GM19351 (cell line): ENCODE data around the gene SLC27A4.

Source experiments
- ATAC-seq: cut with Tn5 transposase; IDR thresholded peaks from one replicate; pipeline ENCODE4 v1.9.1; 2021; ENCODE audit warnings: mild to moderate bottlenecking, moderate library complexity; ENCODE audit not compliant: unreplicated experiment

The SLC27A4 gene

DNA sequence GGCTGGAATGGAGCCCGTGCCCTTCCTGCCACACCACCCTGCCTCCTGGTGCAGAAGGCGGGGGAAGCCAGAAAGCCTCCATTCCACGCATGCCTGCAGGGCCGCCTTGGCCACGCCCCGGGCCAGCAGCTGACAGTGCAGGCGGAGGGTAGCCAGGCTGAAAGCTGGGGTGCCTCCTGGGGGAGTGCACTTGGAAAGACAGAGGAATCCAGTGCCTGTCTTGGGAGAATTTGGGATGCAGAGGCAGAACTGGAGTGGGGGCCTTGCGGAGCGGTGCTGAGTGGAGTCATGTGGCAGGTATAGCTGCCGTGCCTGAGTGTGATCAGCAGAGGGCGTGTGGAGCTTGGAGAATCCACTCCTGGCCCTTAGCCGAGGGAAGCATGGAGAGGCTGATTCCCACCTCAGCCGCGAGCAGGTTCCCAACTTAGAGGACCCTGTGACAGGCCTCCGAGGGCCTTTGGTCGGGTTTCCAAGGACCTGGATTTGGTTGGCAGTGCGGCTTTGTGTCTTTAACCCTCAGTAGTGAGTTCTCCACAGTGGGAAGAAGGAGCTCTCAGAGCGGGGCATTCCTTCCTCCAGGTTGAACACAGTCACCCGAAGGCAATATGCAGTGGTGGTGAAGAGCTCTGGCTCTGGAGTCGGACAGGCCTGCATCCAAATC, 21.8 kb downstream of the SLC27A4 start:
- peak; percentile 76 for ATAC-seq

DNA sequence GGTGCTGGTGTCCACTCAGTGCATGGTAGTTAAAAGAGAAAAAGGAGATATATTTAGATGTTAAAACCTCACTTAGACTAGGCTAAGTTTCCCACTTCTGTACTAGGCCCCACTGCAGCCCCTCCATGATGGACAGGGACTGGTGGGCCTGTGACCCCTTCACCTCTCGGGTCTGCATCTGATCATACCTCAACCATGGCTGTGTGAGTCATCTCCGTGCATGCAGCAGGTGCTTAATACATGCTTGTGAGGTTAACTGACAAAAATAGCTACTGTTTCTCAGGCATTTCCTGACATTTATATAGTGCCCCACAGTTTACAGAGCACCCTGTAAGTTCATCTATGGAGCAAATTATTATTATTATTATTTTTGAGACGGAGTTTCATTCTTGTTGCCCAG, 22.4 kb downstream of the SLC27A4 start:
- no peak for ATAC-seq

DNA sequence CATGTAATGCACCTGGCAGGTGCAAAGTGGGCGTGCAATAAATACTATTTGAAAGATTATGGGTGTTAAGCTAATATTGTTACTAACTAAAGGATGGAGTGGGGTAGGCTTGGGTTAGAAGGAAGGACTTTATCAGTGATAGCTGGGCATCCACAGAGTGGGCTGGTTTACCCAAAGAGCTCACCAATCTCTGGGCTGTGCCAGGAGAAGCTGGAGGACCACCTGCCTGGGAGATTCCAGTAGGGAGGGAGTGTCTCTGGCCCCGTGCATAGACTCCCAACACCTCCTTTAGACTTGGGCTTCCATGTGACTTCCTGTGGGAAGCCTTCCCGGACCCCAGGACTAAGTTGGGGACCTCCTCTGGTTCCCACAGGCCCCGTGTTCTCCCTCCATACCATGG, 25.2 kb downstream of the SLC27A4 start:
- no peak for ATAC-seq

DNA sequence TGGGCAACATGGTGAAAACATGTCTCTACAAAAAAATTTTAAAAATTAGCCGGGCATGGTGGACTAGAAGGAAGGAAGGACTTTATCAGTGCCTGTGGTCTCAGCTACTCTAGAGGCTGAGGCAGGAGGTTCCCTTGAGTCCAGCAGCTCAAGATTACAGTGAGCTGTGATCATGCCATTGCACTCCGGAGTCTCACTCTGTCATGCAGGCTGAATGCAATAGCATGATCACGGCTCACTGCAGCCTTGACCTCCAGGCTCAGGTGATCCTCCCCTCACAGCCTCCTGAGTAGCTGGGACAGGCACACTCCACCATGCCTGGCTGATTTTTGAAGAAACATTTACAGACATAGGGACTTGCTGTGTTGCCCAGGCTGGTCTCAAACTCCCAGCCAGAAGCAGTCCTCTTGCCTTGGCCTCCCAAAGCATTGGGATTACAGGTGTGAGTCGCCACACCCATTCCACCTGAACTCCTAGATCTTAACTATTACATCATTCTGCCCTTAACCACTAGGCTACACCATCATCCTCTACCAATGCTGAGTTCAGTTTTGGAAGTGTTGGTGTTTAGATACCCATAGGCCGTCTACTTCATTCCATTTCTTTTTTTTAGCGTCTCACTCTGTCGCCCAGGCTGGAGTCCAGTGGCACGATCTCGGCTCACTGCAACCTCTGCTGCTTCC, 28.8 kb downstream of the SLC27A4 start:
- ATAC-seq: no peak

DNA sequence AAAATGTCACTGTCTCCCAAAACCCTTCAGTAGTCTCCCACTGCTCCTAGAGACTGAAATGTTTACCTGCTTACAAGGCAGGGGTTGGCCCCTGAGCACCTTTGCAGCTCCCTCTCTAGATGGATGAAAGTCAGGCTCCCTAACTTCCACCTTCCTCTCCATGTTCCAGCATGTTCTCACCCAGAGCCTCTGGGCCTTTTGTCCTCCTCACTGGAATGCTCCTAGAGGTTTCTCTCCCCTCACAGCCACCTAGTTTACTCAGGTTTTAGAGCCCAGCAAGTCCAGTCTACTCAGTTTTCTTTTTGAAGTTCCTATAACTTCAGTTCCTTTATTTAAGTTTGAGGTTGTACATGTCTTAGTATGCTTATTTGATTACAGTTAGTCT, 30.0 kb downstream of the SLC27A4 start:
- ATAC-seq: no peak

DNA sequence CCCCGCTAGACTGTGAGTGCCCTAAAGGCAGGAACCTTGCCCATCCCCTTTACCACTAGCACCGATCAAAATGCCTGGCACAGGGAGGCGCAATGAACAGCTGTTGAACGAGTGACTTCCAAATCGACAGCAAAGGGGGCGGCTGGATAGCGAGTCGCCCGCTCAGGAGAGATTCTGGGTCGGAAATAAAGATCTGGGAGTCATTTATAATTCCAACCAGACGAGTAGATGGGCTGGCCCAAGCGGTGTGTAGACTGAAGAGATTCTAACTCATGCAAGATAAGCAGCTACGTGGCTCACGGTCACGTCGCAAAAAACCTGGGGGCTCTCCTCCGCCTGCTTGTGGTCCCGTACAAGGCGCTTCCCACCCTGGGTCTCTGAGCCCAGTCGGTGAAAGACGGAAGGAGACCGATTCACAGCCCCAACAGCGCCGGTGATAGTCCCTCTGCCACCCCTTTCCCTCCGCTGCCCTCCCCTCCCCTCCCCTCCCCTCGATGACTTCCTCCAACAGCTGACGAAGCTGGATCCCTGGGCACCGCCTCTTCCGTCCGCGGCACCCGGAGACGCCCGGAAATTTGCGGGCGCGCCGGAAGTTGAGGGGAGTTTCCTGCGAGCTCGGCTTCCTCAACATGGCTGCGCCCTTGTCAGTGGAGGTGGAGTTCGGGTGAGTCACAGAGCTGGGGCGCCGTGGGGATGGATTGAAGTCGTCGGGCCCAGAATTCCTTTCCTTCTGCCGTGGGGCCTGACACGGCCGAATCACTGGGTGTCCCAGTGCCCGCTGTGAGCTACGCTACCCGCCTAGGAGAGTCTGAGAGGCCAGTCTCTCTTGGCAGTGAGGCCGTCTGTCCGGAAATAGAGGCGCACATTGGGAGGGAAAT, 30.7 kb downstream of the SLC27A4 start, which contains the start of gene URM1:
URM1 (plus strand) TSS at position 623 of the 878 bp plus-strand sequence; CDS start at position 630, 7 bp downstream.
- ATAC-seq: peak; percentile 93

DNA sequence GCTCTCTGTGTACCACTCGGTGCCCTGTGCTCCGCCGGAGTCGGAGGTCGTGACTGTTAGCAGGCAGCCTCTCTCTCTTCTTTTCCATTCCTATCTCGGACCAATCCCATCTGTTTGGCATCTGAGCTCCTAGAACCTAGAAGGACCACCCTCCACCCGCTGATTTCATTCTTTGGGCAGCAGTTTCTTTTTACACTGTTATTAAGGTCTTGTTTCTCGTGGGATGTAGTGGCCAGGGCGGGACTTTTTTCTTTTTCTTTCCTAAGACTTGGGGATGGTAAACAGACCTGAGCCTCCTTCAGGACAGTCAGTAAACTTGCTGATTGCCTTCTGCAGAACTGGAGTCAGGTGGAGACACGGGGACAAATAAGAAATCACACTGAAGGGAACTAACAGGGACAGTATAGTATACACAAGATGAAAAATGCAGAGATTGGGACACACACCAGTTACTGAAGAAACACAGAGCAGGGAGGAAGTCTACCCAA, 31.3 kb downstream of the SLC27A4 start:
- ATAC-seq: no peak

DNA sequence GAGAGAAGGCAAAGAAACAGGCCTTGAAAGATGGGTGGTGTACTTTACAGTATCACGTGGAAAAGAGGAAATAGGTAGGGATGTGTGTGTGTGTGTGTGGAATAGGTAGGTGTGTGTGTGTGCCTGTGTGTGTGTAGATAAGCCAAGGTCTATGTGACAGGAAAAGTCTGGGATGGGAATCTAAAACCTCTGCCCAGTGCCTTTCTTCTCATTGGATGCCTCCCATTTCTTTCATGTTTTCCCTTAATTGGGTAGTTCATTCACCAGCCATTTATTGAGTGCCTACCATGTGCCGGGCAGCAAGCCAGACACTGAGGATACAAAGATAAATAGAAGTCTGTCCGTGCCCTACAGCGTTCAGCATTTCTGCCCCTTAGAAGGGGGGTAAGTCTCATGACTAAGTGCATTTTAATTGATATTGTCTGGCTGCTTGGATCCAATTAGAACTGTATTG, 31.9 kb downstream of the SLC27A4 start:
- no peak for ATAC-seq

DNA sequence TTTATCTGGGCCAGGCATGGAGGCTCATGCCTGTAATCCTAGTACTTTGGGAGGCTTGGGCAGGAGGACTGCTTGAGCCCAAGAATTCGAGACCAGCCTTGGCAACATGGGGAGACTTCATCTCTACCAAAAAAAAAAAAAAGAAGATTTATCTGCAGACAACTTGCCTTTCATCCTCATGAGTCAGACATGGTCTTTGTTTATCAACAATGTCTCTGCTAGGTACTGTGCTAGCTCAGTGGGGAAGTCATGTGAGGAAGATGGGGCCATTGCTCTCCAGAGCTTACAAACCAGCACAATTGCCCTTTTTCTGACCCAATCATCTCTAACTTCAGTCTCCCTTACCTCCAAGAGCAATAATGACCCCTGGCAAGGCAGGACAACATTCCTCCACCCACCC, 32.5 kb downstream of the SLC27A4 start:
- no peak for ATAC-seq

DNA sequence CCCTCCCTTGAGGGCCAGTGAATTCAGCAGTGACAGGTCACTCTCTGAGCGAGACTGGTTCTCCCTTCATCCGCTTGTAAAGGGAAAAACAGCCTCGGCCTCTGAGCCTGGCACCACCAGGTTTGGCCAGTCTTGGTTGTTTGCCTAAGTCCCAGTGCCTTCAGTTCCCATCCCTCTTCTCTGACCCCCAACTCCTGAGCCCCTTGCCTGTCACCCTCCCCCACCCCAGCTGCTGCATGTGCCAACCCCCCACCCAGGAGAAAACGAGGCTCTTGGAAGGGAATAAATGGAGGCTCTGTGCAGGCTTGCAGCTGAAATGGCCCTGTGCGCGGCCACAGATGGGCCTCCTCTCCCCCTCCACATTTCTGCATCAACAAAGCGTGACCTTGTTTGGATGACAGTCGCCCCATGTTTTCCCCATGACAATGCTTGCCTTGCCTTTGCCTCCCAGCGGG, 33.9 kb downstream of the SLC27A4 start:
- no peak for ATAC-seq

DNA sequence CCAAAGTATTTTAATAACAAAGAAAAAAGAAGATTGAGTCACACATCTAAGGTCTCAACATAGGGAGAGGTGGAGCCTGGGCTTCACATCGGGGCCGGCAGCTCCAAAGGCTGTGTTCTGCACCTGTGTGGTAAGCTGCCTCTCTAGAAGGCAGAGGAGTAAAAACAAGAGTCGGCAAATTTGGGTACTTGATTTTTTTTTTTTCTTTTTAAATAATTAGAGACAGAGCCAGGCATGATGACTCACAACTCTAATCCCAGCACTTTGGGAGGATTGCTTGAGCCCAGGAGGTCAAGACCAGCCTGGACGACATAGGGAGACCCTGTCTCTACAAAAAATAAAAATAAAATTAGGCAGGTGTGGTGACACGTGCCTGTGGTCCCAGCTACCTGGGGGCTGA, 35.5 kb downstream of the SLC27A4 start:
- no peak for ATAC-seq

DNA sequence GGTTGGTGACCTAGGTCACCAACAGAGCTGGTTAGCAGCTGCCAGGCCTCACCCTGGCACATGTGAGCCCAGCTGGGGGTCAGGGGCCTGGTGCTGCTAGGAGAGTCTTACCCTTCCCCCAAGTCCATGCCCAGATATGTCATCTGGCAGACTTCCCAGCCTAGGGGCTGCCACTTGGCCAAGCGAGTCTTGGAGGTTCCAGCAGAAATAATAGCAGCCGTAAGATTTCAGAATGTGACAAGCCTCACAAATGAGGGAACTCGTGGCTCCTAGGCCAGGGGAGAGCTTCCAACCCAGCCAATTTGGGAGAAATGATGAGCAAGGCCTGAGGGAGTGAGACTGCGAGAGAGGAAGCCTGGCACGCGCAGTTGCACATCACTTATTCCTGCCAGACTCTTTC, 41.9 kb downstream of the SLC27A4 start:
- ATAC-seq: no peak

DNA sequence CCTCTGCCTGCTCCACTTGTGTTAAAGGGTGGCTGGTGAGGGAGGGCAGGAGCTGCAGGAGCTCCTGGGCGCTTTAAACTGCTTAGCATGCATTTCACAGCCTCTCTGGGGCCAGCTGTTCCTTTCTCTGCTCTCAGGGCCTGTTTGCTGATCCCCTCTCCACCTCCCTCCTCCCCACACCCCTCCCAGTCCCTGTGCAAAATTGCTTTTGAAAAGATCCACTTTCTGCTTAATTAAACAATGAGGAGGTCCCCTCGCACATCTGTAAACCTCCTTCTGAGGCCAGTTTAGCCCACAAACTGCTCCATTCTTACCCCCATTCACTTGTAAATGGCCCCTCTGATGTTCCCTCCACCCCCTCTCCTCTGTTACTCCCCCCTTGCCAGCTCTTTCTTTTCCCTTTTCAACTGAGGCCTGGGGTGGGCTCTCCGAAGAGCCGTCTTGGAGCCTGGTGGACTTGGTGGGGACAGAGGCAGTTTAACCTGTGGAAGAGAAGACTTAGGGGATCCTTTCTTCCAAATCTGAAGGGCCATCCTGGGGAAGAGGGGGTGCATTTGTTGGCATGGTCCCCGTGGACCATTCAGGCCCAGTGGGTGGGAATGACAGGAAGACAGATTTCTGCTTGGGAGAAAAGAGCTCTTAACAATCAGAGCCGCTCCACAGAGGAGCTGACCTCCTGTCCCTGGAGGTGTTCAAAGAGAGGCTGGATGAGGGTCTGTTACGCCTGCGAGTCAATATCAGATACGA, 42.9 kb downstream of the SLC27A4 start:
- ATAC-seq: no peak

DNA sequence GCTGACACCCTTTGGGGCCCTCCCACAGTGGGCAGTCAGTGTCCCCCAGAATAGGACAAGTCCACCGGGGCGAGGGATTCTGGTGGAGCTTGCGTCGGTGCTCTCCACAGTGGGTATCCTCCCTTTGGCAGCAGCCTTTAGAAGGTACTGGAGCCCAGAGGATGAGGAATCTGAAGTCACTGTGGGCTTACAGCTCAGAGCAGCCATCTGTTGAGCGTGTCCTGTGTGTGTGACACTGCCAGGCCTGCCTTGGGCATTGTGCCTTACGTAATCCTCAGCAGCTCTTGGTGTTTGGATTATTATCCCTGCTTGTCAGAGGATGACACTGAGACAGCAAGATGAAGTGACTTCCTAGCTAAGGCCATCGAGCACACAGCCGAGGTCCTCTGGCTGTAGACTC, 43.5 kb downstream of the SLC27A4 start:
- no peak for ATAC-seq

DNA sequence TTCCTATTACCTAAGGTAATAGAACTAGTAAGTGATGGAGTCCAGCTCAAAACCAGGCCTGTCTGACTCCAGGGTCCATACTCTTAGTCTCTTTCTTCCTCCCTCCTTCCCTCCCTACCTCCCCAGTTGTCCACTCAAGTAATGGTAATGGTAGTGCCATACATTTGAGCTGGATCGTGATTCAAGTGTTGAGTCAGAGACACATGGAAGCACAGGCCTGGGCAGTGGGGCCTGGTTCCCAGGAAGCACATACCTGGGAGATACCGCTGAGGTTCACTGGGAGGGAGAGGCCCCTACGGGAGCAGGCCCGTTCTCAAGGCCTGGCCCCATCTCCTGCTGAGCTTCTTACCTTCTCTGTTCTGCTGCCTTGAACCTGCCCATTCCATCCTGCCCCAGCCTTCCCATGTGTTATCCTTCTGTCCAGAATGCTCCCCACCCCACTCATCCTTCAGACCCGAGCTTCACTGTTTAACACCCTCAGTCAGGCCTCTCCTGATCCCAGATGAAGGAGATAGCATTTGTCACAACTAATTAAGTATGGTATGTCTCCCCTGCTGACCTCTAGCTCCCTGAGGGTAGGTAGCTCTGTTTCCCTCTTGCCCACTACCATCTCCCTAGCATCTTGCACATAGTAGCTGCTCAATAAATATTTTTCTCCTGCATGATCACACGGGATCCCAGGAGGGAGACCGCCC, 44.6 kb downstream of the SLC27A4 start:
- ATAC-seq: no peak

DNA sequence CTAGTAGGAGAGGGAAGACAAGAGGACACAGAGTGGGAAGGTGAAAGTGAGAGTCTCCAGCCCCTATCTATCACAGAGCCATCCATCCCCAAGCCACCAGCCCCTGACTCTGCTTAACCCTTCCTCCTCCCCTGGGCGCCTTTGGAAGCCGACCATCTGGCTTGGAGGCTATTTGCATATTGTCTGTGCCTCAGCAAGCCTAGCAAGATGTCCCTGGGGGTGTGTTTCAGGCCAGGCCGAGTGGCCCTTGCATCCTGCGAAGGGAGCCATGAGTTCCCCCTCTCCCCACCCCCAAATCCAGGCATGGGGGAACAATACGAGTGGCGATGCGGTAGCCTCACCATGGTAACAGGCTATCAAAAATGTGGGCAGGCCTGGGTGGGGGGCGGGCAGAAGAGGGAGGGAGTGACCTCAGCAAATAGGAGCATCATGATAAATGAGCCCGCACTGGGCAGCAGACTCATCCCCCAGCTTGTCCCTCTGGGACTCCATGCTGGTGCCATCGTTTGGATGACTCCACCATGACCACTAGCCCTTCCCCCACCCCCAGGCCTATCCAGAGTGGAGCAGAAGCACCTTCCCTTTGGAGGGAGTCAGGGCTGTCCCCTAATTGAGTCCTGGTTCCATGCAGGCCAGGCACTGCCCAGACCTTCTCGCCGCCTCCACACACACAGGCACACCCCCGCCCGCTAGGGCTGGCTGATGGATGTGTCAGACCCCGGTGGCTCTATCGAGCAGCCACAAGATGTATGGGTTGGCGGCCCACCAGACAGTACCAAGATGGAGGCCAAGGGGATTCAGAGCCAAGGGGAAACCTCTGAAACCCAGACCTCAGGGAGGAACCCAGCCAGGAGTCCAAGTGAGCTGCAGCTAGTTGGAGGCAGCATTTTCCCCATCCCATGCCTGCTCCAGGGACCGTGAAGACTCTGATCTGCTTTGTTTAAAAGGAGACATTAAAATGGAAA, 45.5 kb downstream of the SLC27A4 start:
- ATAC-seq: no peak

DNA sequence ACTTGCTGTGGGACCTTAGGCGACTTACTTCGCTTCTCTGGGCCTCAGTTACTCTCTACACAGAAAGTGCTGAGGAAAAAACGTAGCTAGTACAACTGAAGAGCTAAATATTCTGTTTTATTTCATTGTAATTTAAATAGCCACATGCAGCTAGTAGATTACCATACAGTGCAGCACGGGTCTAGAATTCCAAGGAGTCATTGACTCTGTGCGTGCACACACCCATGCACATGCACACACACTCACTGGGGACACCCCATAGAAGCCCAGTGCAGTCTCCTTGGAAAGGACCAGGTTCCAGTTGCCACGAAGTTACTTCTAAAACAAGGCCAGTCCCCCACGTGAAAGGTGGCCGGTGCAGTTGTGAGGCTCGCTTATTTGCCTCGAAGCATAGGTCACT, 47.8 kb downstream of the SLC27A4 start:
- no peak for ATAC-seq

DNA sequence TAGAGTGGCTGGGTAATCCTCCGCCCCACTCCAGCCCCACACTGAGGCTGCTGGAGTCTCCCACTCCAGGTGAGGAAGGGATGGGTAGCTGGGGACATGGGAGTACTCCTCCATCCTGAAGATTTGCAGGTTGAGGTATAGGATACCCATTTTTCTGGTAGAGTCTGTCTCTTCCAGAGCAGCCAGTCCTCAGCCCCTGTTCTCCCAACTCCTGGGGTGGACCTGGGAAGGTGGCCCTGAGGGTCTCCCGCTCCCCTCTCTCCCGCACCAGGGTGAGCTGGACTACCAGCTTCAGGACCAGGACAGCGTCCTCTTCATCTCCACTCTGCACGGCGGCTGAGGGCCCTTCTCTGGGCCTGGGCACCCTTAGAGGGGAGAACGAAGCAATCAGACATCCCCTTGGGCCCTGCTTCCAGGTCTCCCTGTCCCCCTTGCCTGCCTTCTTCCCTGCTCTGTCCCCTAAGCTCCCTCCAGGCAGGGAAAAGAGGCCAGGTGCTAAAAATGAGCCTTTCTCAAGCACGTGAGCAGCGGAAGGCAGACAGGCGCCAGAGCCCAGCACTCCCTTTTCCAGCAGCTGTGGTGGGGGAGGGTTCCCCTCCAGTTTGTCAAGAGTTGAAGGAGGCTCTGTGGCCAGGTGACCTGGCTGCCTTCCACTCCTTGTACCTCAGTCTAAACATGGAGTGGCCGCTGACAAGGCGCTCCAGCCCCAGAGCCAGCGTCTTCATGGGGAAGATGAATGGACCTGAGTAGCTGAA, 49.2 kb downstream of the SLC27A4 start:
- ATAC-seq: no peak
